ENCODE measurements around the gene KSR1. TPM values are rescaled to one million over a fixed set of nuclear protein-coding genes. Genes with fewer than 3 reads are reported as not detected.

Gene KSR1
- total RNA-seq, 3 donors from 2014 or later: 14.1 to 36.4 (median 24.0) TPM

DNA sequence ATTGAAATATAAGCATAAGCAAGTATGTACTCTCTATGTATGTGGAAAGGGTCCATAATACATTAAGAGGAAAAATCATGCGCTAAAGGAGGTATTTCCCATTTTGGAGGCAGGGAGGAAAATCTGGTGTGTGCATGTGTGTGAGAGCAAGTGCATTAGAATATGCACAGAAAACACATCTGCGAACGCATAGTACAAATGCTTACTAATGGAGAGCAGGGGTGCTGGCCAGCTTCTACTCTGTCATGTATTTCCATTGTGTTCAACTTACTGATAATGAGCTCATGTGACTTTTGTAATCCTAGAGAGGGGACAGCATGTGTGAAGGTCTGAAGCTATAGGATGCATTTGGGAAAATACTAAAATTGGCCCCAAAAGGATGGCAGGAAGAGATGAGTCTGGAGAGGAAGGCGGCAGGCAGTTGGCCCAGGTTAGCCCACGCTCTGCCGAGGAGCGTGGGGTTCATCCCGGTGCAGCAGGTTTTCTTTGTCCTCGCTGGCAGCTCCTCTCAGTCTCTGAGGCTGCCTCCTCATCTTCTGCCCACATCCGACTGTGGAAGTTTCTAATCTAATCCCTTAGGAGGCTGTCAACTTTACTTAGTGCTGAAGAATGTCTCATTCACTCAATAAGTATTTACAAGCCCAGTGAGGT lies 17.8 kb upstream of the KSR1 start:
- Histone ChIP-seq H3K4me3 (no peak overlapping the region), H3K9me3 (no peaks in the 10 kb centered on the region), H3K36me3 (no peaks in the 10 kb centered on the region), H3K27ac (no peak overlapping the region), H3K4me1 (no peaks in the 10 kb centered on the region), H3K27me3 (no peaks in the 10 kb centered on the region)
- DNase-seq (ENCODE audit: low spot score in 2 of 2): no peak
- intact Hi-C loops (cut with DNase I; ENCODE audit: low total_unique reads): no loop called here
- TF ChIP-seq POLR2A (IDR thresholded peaks at IDR 0.05) (no peak), POLR2AphosphoS5 (IDR thresholded peaks at IDR 0.05) (no peak)
- TF ChIP-seq, protein P1, sequence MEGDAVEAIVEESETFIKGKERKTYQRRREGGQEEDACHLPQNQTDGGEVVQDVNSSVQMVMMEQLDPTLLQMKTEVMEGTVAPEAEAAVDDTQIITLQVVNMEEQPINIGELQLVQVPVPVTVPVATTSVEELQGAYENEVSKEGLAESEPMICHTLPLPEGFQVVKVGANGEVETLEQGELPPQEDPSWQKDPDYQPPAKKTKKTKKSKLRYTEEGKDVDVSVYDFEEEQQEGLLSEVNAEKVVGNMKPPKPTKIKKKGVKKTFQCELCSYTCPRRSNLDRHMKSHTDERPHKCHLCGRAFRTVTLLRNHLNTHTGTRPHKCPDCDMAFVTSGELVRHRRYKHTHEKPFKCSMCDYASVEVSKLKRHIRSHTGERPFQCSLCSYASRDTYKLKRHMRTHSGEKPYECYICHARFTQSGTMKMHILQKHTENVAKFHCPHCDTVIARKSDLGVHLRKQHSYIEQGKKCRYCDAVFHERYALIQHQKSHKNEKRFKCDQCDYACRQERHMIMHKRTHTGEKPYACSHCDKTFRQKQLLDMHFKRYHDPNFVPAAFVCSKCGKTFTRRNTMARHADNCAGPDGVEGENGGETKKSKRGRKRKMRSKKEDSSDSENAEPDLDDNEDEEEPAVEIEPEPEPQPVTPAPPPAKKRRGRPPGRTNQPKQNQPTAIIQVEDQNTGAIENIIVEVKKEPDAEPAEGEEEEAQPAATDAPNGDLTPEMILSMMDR (IDR thresholded peaks at IDR 0.05): no peak

DNA sequence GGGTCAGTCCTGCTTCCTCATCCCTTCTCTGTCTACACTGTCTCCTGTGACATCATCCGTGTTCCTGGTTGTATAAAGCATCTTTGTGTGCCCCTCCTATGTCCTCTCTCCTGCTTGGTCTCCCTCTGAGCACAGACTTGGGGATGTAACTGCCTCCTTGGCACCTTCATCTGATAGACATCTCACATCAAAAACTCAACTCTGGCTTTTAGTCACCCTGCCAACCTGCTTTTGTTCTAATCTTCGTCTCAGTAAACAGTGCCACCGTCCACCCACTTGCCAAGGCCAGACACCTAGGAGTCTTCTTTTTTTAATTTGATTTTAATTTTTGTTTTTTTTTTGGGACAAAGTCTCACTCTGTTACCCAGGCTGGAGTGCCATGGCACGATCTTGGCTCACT lies 16.9 kb upstream of the KSR1 start:
- no peaks in the 10 kb centered on the region for H3K9me3 ChIP-seq
- no peak overlapping the region for H3K4me3 ChIP-seq
- H3K4me1 ChIP-seq: no peaks in the 10 kb centered on the region
- H3K36me3 ChIP-seq: no peaks in the 10 kb centered on the region
- no peaks in the 10 kb centered on the region for H3K27me3 ChIP-seq
- H3K27ac ChIP-seq: no peak overlapping the region
- TF ChIP-seq POLR2AphosphoS5 (IDR thresholded peaks at IDR 0.05) (no peak), POLR2A (IDR thresholded peaks at IDR 0.05) (no peak)
- TF ChIP-seq, protein P1 (IDR thresholded peaks at IDR 0.05): no peak
- intact Hi-C loops (cut with DNase I; ENCODE audit: low total_unique reads): no loop called here
- DNase-seq (ENCODE audit: low spot score in 2 of 2): no peak

DNA sequence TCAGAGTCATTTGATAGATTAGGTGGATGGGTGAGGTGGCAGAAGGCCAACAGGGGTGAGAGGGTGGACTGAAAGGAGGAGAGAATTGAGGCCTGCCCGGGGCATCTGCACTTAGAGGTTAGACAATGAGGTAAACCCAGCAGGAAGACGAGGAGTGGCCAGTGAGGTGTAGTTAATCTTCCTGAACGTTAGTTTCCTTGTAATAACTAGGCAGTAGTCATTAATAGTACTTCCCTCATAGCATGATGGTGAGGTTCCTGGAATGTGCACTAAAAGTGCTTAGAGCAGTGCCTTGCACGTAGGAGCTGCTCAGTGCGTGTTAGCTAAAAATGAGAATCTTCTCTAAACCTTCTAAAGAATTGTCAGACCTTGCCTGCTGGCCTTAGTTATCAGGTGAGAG lies 13.5 kb upstream of the KSR1 start:
- no peak overlapping the region for H3K27ac ChIP-seq
- H3K27me3 ChIP-seq: no peaks in the 10 kb centered on the region
- H3K9me3 ChIP-seq: no peaks in the 10 kb centered on the region
- intact Hi-C loops (cut with DNase I; ENCODE audit: low total_unique reads): no loop called here
- no peaks in the 10 kb centered on the region for H3K4me1 ChIP-seq
- TF ChIP-seq POLR2AphosphoS5 (IDR thresholded peaks at IDR 0.05): no peak
- TF ChIP-seq, protein P1 (IDR thresholded peaks at IDR 0.05): no peak
- no peak for TF ChIP-seq POLR2A (IDR thresholded peaks at IDR 0.05)
- H3K4me3 ChIP-seq: no peak overlapping the region
- DNase-seq (ENCODE audit: low spot score in 2 of 2): no peak
- H3K36me3 ChIP-seq: no peaks in the 10 kb centered on the region

DNA sequence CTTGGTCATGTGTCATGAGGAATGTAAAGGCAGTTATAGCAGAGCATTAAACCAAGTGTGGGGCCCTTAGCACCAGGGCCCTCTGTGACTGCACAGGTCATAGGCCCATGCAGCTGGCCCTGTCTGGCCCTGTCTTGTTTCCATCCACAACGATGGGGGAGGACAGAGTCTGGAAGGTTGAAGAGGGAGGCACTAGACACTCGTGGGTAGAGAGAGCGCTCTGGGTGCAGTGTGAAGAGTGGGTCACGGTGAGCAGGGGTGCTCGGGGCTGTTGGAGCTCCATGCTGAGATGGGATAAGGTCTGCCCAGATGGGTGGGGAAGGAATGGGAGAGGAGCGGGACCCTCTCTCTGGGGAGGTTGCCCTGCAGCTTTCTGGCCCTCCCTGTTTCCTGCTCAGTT lies 12.8 kb upstream of the KSR1 start:
- no peaks in the 10 kb centered on the region for H3K9me3 ChIP-seq
- DNase-seq (ENCODE audit: low spot score in 2 of 2): no peak
- H3K36me3 ChIP-seq: no peaks in the 10 kb centered on the region
- H3K27ac ChIP-seq: no peak overlapping the region
- intact Hi-C loops (cut with DNase I; ENCODE audit: low total_unique reads): no loop called here
- TF ChIP-seq POLR2A (IDR thresholded peaks at IDR 0.05): no peak
- TF ChIP-seq, protein P1 (IDR thresholded peaks at IDR 0.05): no peak
- TF ChIP-seq POLR2AphosphoS5 (IDR thresholded peaks at IDR 0.05): no peak
- H3K4me1 ChIP-seq: no peaks in the 10 kb centered on the region
- H3K27me3 ChIP-seq: no peaks in the 10 kb centered on the region
- no peak overlapping the region for H3K4me3 ChIP-seq

DNA sequence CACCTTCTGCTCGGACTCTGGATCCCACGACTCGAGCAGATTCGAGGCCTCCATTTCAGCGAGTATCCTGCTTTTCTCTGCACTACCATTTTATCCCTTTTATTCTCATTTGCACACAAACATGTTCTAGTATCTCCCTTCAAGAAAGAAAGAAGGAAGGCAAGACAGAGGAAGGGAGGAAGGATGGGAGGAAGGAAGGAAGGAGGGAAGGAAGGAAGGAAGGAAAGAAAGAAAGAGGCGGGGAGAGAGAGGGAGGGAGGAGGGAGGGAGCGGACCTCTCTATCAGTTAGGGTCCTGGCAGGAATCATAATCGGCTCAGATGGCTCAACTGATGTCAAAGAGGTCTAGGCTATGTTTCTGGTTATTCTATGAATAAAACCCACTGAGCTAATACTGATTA lies 10.3 kb upstream of the KSR1 start:
- intact Hi-C loops (cut with DNase I; ENCODE audit: low total_unique reads): no loop called here
- Histone ChIP-seq H3K4me1 (no peaks in the 10 kb centered on the region), H3K36me3 (no peaks in the 10 kb centered on the region), H3K27ac (no peak overlapping the region), H3K9me3 (no peaks in the 10 kb centered on the region), H3K4me3 (no peak overlapping the region), H3K27me3 (no peaks in the 10 kb centered on the region)
- DNase-seq (ENCODE audit: low spot score in 2 of 2): no peak
- TF ChIP-seq, protein P1 (IDR thresholded peaks at IDR 0.05): no peak
- no peak for TF ChIP-seq POLR2A (IDR thresholded peaks at IDR 0.05)

Measured in breast epithelium (tissue), 4 donors.